ENCODE measurements around the gene MPV17L2.

The MPV17L2 gene

GRCh38 chr19:18170714-18171255 is 22.2 kb upstream of the MPV17L2 start:
- Histone ChIP-seq H3K27me3 (ENCODE audit: control insufficient read depth in 1 of 2, insufficient read depth in 1 of 2, low read length in 2 of 2) (peaks cover 0 to 7% of the 10 kb centered on the region in 2 experiments), H2BK12ac (ENCODE audit: low read length in 2 of 2) (no peak overlapping the region), H3K79me1 (replicated peaks; ENCODE audit: low read length, poor library complexity, severe bottlenecking) (peaks cover 5% of the 10 kb centered on the region), H3K4me1 (ENCODE audit: control insufficient read depth, insufficient read depth, low read depth, low read length) (peaks cover 16% of the 10 kb centered on the region), H3K27ac (ENCODE audit: low read length, poor library complexity, severe bottlenecking) (no peak overlapping the region), H2BK5ac (ENCODE audit: low read depth, low read length, poor library complexity, severe bottlenecking) (no peak overlapping the region), H3K18ac (ENCODE audit: low read depth in 1 of 2, low read length in 2 of 2) (no peak overlapping the region), H3K4me2 (ENCODE audit: low read length, poor library complexity, severe bottlenecking) (no peak overlapping the region), H4K8ac (ENCODE audit: low read length) (no peak overlapping the region), H3K9ac (ENCODE audit: low read length) (no peak overlapping the region), H3K23ac (ENCODE audit: low read length in 2 of 2) (no peak overlapping the region), H4K91ac (ENCODE audit: low read length) (no peak overlapping the region), H3K4ac (ENCODE audit: low read depth in 1 of 2, low read length in 2 of 2) (no peak overlapping the region), H3K9me3 (ENCODE audit: control insufficient read depth, low read length) (no peaks in the 10 kb centered on the region), H2AK5ac (ENCODE audit: low read length, severe bottlenecking) (no peak overlapping the region), H3K4me3 (ENCODE audit: insufficient read depth in 1 of 2, low read depth in 1 of 2, low read length in 2 of 2) (no peak overlapping the region), H3K36me3 (ENCODE audit: control insufficient read depth in 1 of 2, insufficient read depth in 2 of 2, low read depth in 1 of 2, low read length in 2 of 2) (peaks cover 34 to 62% of the 10 kb centered on the region in 2 experiments), H2BK15ac (ENCODE audit: low read depth, poor library complexity, severe bottlenecking) (peak overlapping the region; percentile 12), H2AFZ (ENCODE audit: low read depth, low read length) (no peak overlapping the region), H2BK120ac (ENCODE audit: low read depth, low read length) (no peak overlapping the region), H3K14ac (ENCODE audit: low read length in 2 of 2) (no peak overlapping the region)
- no peak for DNase-seq
- WGBS, result 85% methylated on average over 16 of the region's 16 CpGs

GRCh38 chr19:18171605-18172327 is 21.3 kb upstream of the MPV17L2 start:
- Histone ChIP-seq H3K14ac (ENCODE audit: low read length in 2 of 2) (no peak overlapping the region), H3K27me3 (ENCODE audit: control insufficient read depth in 1 of 2, insufficient read depth in 1 of 2, low read length in 2 of 2) (peaks cover 0 to 7% of the 10 kb centered on the region in 2 experiments), H3K4me3 (ENCODE audit: insufficient read depth in 1 of 2, low read depth in 1 of 2, low read length in 2 of 2) (no peak overlapping the region), H3K23ac (ENCODE audit: low read length in 2 of 2) (no peak overlapping the region), H3K9ac (ENCODE audit: low read length) (no peak overlapping the region), H2AK5ac (ENCODE audit: low read length, severe bottlenecking) (no peak overlapping the region), H3K4ac (ENCODE audit: low read depth in 1 of 2, low read length in 2 of 2) (no peak overlapping the region), H2AFZ (ENCODE audit: low read depth, low read length) (no peak overlapping the region), H3K4me1 (ENCODE audit: control insufficient read depth, insufficient read depth, low read depth, low read length) (peaks cover 16% of the 10 kb centered on the region), H3K79me1 (replicated peaks; ENCODE audit: low read length, poor library complexity, severe bottlenecking) (peaks cover 5% of the 10 kb centered on the region), H2BK120ac (ENCODE audit: low read depth, low read length) (no peak overlapping the region), H2BK5ac (ENCODE audit: low read depth, low read length, poor library complexity, severe bottlenecking) (no peak overlapping the region), H2BK15ac (ENCODE audit: low read depth, poor library complexity, severe bottlenecking) (no peak overlapping the region), H2BK12ac (ENCODE audit: low read length in 2 of 2) (peak overlapping the region in 1 of 2 experiments; percentile 15), H3K4me2 (ENCODE audit: low read length, poor library complexity, severe bottlenecking) (no peak overlapping the region), H3K9me3 (ENCODE audit: control insufficient read depth, low read length) (no peaks in the 10 kb centered on the region), H3K18ac (ENCODE audit: low read depth in 1 of 2, low read length in 2 of 2) (no peak overlapping the region), H4K8ac (ENCODE audit: low read length) (no peak overlapping the region), H3K36me3 (ENCODE audit: control insufficient read depth in 1 of 2, insufficient read depth in 2 of 2, low read depth in 1 of 2, low read length in 2 of 2) (peaks cover 33 to 54% of the 10 kb centered on the region in 2 experiments), H3K27ac (ENCODE audit: low read length, poor library complexity, severe bottlenecking) (no peak overlapping the region), H4K91ac (ENCODE audit: low read length) (no peak overlapping the region)
- 92% methylated on average over 8 of the region's 8 CpGs for WGBS
- no peak for DNase-seq

- H3K18ac ChIP-seq (ENCODE audit: low read depth in 1 of 2, low read length in 2 of 2), result peak overlapping the region in 1 of 2 experiments; percentile 94
- H3K14ac ChIP-seq (ENCODE audit: low read length in 2 of 2), result no peak overlapping the region
- no peak overlapping the region for H2AK5ac ChIP-seq (ENCODE audit: low read length, severe bottlenecking)
- H3K36me3 ChIP-seq (ENCODE audit: control insufficient read depth in 1 of 2, insufficient read depth in 2 of 2, low read depth in 1 of 2, low read length in 2 of 2), result peaks cover 32 to 47% of the 10 kb centered on the region in 2 experiments
- no peak overlapping the region for H2BK12ac ChIP-seq (ENCODE audit: low read length in 2 of 2)
- H3K4me1 ChIP-seq (ENCODE audit: control insufficient read depth, insufficient read depth, low read depth, low read length), result peaks cover 16% of the 10 kb centered on the region
- H3K23ac ChIP-seq (ENCODE audit: low read length in 2 of 2), result no peak overlapping the region
- no peak overlapping the region for H4K91ac ChIP-seq (ENCODE audit: low read length)
- peak overlapping the region; percentile 44 for H2BK15ac ChIP-seq (ENCODE audit: low read depth, poor library complexity, severe bottlenecking)
- H3K27ac ChIP-seq (ENCODE audit: low read length, poor library complexity, severe bottlenecking), result no peak overlapping the region
- H3K4me3 ChIP-seq (ENCODE audit: insufficient read depth in 1 of 2, low read depth in 1 of 2, low read length in 2 of 2), result no peak overlapping the region
- DNase-seq, result no peak
- peaks cover 0 to 7% of the 10 kb centered on the region in 2 experiments for H3K27me3 ChIP-seq (ENCODE audit: control insufficient read depth in 1 of 2, insufficient read depth in 1 of 2, low read length in 2 of 2)
- H3K4ac ChIP-seq (ENCODE audit: low read depth in 1 of 2, low read length in 2 of 2), result no peak overlapping the region
- WGBS, result 92% methylated on average over 7 of the region's 7 CpGs
- H3K4me2 ChIP-seq (ENCODE audit: low read length, poor library complexity, severe bottlenecking), result no peak overlapping the region
- H2AFZ ChIP-seq (ENCODE audit: low read depth, low read length), result no peak overlapping the region
- H2BK5ac ChIP-seq (ENCODE audit: low read depth, low read length, poor library complexity, severe bottlenecking), result no peak overlapping the region
- no peak overlapping the region for H2BK120ac ChIP-seq (ENCODE audit: low read depth, low read length)
- H3K79me1 ChIP-seq (replicated peaks; ENCODE audit: low read length, poor library complexity, severe bottlenecking), result peaks cover 3% of the 10 kb centered on the region
- H4K8ac ChIP-seq (ENCODE audit: low read length), result no peak overlapping the region
- no peaks in the 10 kb centered on the region for H3K9me3 ChIP-seq (ENCODE audit: control insufficient read depth, low read length)
- peak overlapping the region; percentile 87 for H3K9ac ChIP-seq (ENCODE audit: low read length)
These were observed 20.5 kb upstream of the MPV17L2 start for GRCh38 chr19:18172331-18173053.

- H2BK5ac ChIP-seq (ENCODE audit: low read depth, low read length, poor library complexity, severe bottlenecking), result no peak overlapping the region
- H3K4me2 ChIP-seq (ENCODE audit: low read length, poor library complexity, severe bottlenecking), result peak overlapping the region; percentile 99
- H2AFZ ChIP-seq (ENCODE audit: low read depth, low read length), result peak overlapping the region; percentile 66
- H3K18ac ChIP-seq (ENCODE audit: low read depth in 1 of 2, low read length in 2 of 2), result peak overlapping the region; percentile 46 to 94
- WGBS, result 60% methylated on average over 16 of the region's 18 CpGs
- peaks cover 16% of the 10 kb centered on the region for H3K4me1 ChIP-seq (ENCODE audit: control insufficient read depth, insufficient read depth, low read depth, low read length)
- no peaks in the 10 kb centered on the region for H3K9me3 ChIP-seq (ENCODE audit: control insufficient read depth, low read length)
- peak overlapping the region in 1 of 2 experiments; percentile 79 for H3K14ac ChIP-seq (ENCODE audit: low read length in 2 of 2)
- H3K9ac ChIP-seq (ENCODE audit: low read length), result peak overlapping the region; percentile 87
- DNase-seq, result peak; percentile 46
- peaks cover 32 to 41% of the 10 kb centered on the region in 2 experiments for H3K36me3 ChIP-seq (ENCODE audit: control insufficient read depth in 1 of 2, insufficient read depth in 2 of 2, low read depth in 1 of 2, low read length in 2 of 2)
- H3K27ac ChIP-seq (ENCODE audit: low read length, poor library complexity, severe bottlenecking), result no peak overlapping the region
- peak overlapping the region; percentile 44 for H2BK15ac ChIP-seq (ENCODE audit: low read depth, poor library complexity, severe bottlenecking)
- peak overlapping the region in 1 of 2 experiments; percentile 84 for H3K4ac ChIP-seq (ENCODE audit: low read depth in 1 of 2, low read length in 2 of 2)
- H3K27me3 ChIP-seq (ENCODE audit: control insufficient read depth in 1 of 2, insufficient read depth in 1 of 2, low read length in 2 of 2), result peaks cover 0 to 7% of the 10 kb centered on the region in 2 experiments
- H3K4me3 ChIP-seq (ENCODE audit: insufficient read depth in 1 of 2, low read depth in 1 of 2, low read length in 2 of 2), result peak overlapping the region; percentile 62 to 93
- H3K23ac ChIP-seq (ENCODE audit: low read length in 2 of 2), result peak overlapping the region in 1 of 2 experiments; percentile 90
- H2BK120ac ChIP-seq (ENCODE audit: low read depth, low read length), result no peak overlapping the region
- no peak overlapping the region for H2AK5ac ChIP-seq (ENCODE audit: low read length, severe bottlenecking)
- peaks cover 3% of the 10 kb centered on the region for H3K79me1 ChIP-seq (replicated peaks; ENCODE audit: low read length, poor library complexity, severe bottlenecking)
- H2BK12ac ChIP-seq (ENCODE audit: low read length in 2 of 2), result peak overlapping the region in 1 of 2 experiments; percentile 95
- H4K91ac ChIP-seq (ENCODE audit: low read length), result peak overlapping the region; percentile 60
- peak overlapping the region; percentile 82 for H4K8ac ChIP-seq (ENCODE audit: low read length)
These were observed 19.9 kb upstream of the MPV17L2 start for GRCh38 chr19:18173054-18173571.

Data from mesenchymal stem cell (in vitro differentiated cells and primary cell).